ENCODE results near the gene LAPTM5. TPM values are rescaled to one million over a fixed set of nuclear protein-coding genes. Genes with fewer than 3 reads are reported as not detected.

The LAPTM5 gene
- total and polyA plus RNA-seq, 4 donors = 58.7 to 653 (median 271) TPM

DNA sequence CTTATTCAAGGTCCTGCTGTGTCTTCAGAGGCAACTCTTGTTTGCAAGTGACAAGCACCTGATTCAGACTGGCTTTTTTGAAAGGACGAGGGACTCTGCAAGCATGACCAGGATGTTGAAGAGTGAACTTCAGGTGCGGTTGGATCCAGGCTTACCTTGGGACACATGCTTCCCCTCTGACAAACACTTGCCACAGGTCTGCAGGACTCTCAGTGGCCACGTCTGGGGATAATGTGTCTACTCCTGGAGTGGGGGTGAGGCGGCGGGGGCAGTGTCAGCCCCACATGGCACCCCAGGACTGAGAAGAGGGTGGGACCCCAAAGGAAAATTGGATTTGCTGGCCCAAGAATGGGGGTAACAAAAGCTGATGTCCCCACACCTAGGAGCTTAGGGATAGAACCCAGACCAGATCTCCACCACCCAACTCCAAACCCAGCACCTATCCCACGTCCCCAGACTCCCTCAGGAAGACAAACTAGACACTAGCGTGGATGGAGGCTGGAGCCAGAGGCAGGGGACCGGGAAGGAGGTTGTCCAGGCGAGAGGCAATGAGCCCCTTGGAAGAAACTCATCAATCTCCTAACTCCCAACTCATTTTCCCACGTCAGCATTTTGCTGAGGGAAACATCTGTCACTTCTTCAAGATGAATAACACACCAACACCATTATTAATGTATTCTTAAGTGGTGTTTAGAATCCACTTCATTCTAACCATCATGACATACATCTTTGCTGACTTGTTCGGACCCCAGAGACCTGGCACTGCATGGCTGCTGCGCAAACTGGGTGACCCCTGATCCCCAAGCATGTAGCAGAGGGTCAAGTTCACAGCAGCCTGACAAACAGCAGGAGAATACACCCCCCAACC, 32.0 kb upstream of the LAPTM5 start:
- DNase-seq = no peak
- 84 to 87% methylated on average over 12 of the region's 12 CpGs for WGBS, 2 donors
- no peaks in the 10 kb centered on the region for H3K9me3 ChIP-seq (ENCODE audit: control insufficient read depth in 4 of 4, insufficient read depth in 3 of 4, low read length in 3 of 4)
- no peak for ATAC-seq (ENCODE audit: insufficient read depth, low FRiP score)
- no peaks in the 10 kb centered on the region for H3K27me3 ChIP-seq (ENCODE audit: control insufficient read depth in 3 of 3, insufficient read depth in 3 of 3, low read length in 2 of 3)
- TF ChIP-seq, protein P1, sequence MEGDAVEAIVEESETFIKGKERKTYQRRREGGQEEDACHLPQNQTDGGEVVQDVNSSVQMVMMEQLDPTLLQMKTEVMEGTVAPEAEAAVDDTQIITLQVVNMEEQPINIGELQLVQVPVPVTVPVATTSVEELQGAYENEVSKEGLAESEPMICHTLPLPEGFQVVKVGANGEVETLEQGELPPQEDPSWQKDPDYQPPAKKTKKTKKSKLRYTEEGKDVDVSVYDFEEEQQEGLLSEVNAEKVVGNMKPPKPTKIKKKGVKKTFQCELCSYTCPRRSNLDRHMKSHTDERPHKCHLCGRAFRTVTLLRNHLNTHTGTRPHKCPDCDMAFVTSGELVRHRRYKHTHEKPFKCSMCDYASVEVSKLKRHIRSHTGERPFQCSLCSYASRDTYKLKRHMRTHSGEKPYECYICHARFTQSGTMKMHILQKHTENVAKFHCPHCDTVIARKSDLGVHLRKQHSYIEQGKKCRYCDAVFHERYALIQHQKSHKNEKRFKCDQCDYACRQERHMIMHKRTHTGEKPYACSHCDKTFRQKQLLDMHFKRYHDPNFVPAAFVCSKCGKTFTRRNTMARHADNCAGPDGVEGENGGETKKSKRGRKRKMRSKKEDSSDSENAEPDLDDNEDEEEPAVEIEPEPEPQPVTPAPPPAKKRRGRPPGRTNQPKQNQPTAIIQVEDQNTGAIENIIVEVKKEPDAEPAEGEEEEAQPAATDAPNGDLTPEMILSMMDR (IDR thresholded peaks at IDR 0.05; ENCODE audit: control extremely low read depth, extremely low read depth) = no peak
- no peak overlapping the region for H3K4me3 ChIP-seq
- H3K36me3 ChIP-seq (ENCODE audit: control insufficient read depth in 4 of 4, insufficient read depth in 4 of 4, low read length in 4 of 4) = no peaks in the 10 kb centered on the region
- no peaks in the 10 kb centered on the region for H3K4me1 ChIP-seq (ENCODE audit: control insufficient read depth in 5 of 5, insufficient read depth in 5 of 5, low read length in 5 of 5)
- no peak overlapping the region for H3K27ac ChIP-seq (ENCODE audit: low read depth in 1 of 2, low read length in 1 of 2)
- no peak overlapping the region for H3K9ac ChIP-seq (ENCODE audit: insufficient read depth in 1 of 2, low read length in 2 of 2)

DNA sequence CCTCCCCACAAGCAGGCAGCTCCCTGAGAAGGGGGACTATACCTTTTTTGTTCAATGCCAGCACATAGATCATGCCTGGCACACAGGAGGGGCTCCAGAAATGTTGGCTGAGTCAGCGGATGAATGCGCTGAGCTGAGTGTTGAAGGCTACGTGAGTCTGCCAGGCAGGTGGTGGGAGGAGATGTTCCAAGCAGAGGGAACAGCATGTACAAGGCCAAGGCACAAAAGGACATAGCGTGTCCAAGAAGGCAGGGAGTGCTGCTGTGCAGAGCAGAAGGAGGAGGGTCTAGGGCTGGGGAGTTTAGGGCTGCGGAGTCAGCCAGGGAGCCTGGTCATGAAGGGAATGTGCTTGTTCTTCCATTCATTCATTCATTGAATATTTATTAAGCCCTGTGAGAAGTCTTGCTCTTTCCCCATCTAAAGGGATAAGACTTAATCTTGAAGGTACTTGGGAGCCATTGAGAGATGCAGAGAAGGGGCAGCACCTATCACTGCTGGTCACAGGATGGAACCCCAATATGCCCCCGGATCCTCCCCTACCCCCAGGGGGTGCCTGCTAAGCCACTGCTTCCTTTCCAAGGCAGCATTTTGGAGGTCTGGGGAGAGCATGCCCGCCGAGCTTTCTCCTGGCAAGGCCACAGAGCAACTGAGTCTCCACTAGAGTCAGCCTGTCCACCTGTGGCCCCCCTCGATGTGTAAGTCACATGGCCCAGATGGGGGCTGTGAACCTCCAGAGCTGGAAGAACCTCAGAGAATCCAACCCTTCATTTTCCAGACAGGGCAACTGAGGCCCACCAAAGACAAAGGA, 31.2 kb upstream of the LAPTM5 start:
- Histone ChIP-seq H3K9ac (ENCODE audit: insufficient read depth in 1 of 2, low read length in 2 of 2) (no peak overlapping the region), H3K27ac (ENCODE audit: low read depth in 1 of 2, low read length in 1 of 2) (no peak overlapping the region), H3K4me3 (no peak overlapping the region), H3K36me3 (ENCODE audit: control insufficient read depth in 4 of 4, insufficient read depth in 4 of 4, low read length in 4 of 4) (no peaks in the 10 kb centered on the region), H3K27me3 (ENCODE audit: control insufficient read depth in 3 of 3, insufficient read depth in 3 of 3, low read length in 2 of 3) (no peaks in the 10 kb centered on the region), H3K4me1 (ENCODE audit: control insufficient read depth in 5 of 5, insufficient read depth in 5 of 5, low read length in 5 of 5) (no peaks in the 10 kb centered on the region), H3K9me3 (ENCODE audit: control insufficient read depth in 4 of 4, insufficient read depth in 3 of 4, low read length in 3 of 4) (no peaks in the 10 kb centered on the region)
- ATAC-seq (ENCODE audit: insufficient read depth, low FRiP score) (no peak), DNase-seq (no peak)
- TF ChIP-seq, protein P1 (IDR thresholded peaks at IDR 0.05; ENCODE audit: control extremely low read depth, extremely low read depth) = no peak
- 93 to 94% methylated on average over 9 of the region's 9 CpGs for WGBS, 2 donors

DNA sequence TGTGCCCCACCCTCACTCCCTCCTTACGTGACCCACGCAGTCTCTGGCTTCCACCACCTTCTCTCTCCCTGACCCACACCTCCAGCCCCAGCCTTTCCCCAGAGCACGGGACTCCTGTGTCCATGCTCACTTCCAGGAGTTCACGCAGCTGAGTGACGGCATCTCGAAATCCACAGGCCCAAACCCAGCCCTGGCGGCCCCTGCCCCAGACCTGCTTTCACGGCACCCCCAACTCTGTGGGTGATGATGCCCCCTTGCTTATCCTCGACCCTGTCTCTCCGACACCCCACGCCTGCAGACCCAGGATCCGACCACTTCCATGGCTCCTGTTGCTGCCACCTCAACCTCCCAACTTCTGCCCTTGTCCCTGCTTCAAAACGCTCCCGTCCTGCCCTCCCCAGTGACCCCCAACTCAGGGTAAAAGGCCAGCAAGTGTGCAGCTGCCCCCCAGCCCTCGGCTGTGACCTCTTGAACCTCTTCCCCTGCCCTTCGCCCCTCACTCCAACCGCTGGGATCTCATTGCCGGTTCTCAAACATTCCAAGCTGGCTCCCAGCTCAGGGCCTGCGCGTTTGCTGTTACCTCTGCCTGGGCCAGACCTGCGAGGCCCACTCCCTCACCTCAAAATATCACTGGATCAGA, 30.4 kb upstream of the LAPTM5 start:
- ATAC-seq (ENCODE audit: insufficient read depth, low FRiP score) (no peak), DNase-seq (no peak)
- H3K4me3 ChIP-seq = no peak overlapping the region
- no peaks in the 10 kb centered on the region for H3K9me3 ChIP-seq (ENCODE audit: control insufficient read depth in 4 of 4, insufficient read depth in 3 of 4, low read length in 3 of 4)
- TF ChIP-seq, protein P1 (IDR thresholded peaks at IDR 0.05; ENCODE audit: control extremely low read depth, extremely low read depth) = no peak
- no peak overlapping the region for H3K9ac ChIP-seq (ENCODE audit: insufficient read depth in 1 of 2, low read length in 2 of 2)
- no peak overlapping the region for H3K27ac ChIP-seq (ENCODE audit: low read depth in 1 of 2, low read length in 1 of 2)
- WGBS, 2 donors = 92 to 94% methylated on average over 21 of the region's 21 CpGs
- no peaks in the 10 kb centered on the region for H3K27me3 ChIP-seq (ENCODE audit: control insufficient read depth in 3 of 3, insufficient read depth in 3 of 3, low read length in 2 of 3)
- peaks cover 0 to 5% (median 0%) of the 10 kb centered on the region in 5 donors for H3K4me1 ChIP-seq (ENCODE audit: control insufficient read depth in 5 of 5, insufficient read depth in 5 of 5, low read length in 5 of 5)
- H3K36me3 ChIP-seq (ENCODE audit: control insufficient read depth in 4 of 4, insufficient read depth in 4 of 4, low read length in 4 of 4) = no peaks in the 10 kb centered on the region

Measured in lung (tissue), 12 donors.